ENCODE data around the gene NT5C3B.

Gene NT5C3B

GRCh38 chr17:41806685-41807445 lies 29.2 kb downstream of the NT5C3B start:
- no peak overlapping the region for H3K4me3 ChIP-seq (ENCODE audit: low read length)
- TF ChIP-seq, protein P1, sequence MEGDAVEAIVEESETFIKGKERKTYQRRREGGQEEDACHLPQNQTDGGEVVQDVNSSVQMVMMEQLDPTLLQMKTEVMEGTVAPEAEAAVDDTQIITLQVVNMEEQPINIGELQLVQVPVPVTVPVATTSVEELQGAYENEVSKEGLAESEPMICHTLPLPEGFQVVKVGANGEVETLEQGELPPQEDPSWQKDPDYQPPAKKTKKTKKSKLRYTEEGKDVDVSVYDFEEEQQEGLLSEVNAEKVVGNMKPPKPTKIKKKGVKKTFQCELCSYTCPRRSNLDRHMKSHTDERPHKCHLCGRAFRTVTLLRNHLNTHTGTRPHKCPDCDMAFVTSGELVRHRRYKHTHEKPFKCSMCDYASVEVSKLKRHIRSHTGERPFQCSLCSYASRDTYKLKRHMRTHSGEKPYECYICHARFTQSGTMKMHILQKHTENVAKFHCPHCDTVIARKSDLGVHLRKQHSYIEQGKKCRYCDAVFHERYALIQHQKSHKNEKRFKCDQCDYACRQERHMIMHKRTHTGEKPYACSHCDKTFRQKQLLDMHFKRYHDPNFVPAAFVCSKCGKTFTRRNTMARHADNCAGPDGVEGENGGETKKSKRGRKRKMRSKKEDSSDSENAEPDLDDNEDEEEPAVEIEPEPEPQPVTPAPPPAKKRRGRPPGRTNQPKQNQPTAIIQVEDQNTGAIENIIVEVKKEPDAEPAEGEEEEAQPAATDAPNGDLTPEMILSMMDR (conservative IDR thresholded peaks at IDR 0.05; ENCODE audit: low read depth, low read length): no peak
- DNase-seq (ENCODE audit: low read depth): no peak

- H3K4me3 ChIP-seq (ENCODE audit: low read length): no peak overlapping the region
- TF ChIP-seq, protein P1 (conservative IDR thresholded peaks at IDR 0.05; ENCODE audit: low read depth, low read length): no peak
- DNase-seq (ENCODE audit: low read depth): no peak
These were observed 32.7 kb downstream of the NT5C3B start for GRCh38 chr17:41803049-41804020.

GRCh38 chr17:41801374-41802271 lies 34.4 kb downstream of the NT5C3B start:
- DNase-seq (ENCODE audit: low read depth): no peak
- TF ChIP-seq, protein P1 (conservative IDR thresholded peaks at IDR 0.05; ENCODE audit: low read depth, low read length): peak; percentile 97
- H3K4me3 ChIP-seq (ENCODE audit: low read length): no peak overlapping the region

DNA sequence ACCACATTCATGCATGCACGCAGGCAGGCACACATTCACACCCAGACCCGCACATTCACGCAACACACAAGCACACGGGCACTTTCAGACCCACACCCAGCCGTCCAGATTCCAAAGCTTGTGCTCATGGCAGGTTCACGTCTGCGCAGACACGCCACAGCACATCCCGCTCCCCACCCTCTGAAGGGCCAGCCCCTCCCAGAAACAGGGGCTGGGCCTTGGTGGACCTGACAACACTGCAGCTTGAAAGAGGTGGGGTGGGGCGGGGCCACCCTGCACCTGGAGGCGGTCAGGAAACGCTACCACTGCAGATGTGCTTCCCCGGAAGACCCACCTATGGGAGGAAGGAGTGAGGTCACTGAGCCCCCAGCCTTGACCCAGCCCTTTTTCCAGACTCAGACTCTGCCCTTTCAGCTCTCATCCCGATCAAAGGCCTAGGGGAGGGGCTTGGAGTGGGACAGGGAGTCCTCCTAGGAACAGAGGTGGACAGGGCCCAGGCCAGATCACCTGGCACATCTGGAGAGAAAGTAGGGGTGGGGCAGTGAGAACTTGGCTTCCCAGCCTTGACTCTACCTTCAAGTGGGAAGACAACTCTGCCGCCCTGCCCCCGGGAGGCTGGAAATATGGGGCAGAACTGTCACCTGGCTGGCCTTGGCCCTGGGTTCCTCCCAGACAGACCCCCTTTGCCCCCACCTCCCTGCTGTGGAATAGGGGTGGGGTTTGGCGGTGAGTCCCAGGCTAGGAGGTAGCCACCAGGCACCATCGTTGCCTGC lies 35.2 kb downstream of the NT5C3B start:
- no peak for DNase-seq (ENCODE audit: low read depth)
- TF ChIP-seq, protein P1 (conservative IDR thresholded peaks at IDR 0.05; ENCODE audit: low read depth, low read length): no peak
- no peak overlapping the region for H3K4me3 ChIP-seq (ENCODE audit: low read length)

- TF ChIP-seq, protein P1 (conservative IDR thresholded peaks at IDR 0.05; ENCODE audit: low read depth, low read length): no peak
These were observed 36.7 kb downstream of the NT5C3B start for GRCh38 chr17:41799366-41799765.

DNA sequence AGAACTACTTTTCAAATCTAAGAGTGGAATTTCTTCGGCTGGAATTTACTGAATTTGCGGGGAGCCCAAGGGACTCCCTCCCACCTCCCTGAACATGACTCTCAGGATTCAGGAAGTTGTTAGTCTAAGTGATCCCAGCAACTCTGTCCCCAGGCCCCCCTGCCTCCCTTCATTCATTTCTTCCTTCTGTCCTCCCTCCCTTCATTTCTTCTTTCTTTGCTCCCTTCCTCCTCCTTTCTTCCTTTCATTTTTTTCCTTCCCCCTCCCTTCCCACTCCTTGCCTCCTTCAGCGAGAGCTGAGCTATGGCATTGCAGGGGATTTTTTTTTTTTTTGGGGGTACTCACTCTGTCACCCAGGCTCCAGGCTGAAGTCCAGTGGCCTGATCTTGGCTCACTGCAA lies 38.7 kb downstream of the NT5C3B start:
- TF ChIP-seq, protein P1 (conservative IDR thresholded peaks at IDR 0.05; ENCODE audit: low read depth, low read length): no peak
- H3K4me3 ChIP-seq (ENCODE audit: low read length): no peak overlapping the region
- DNase-seq (ENCODE audit: low read depth): no peak

More at GRCh38 chr17:41799366-41799765, 36.7 kb downstream of the NT5C3B start:
- no peak for DNase-seq (ENCODE audit: low read depth)
- H3K4me3 ChIP-seq (ENCODE audit: low read length): no peak overlapping the region

All from retinal pigment epithelial cell (primary cell).